NB4 (cell line): ENCODE measurements around the gene GLRX3.

Source experiments
- DNase-seq: peaks from one replicate; pipeline ENCODE4 v3.0.0; 2010; ENCODE audit warnings: low read depth
- H3K4me3 ChIP-seq: one replicate; pipeline ENCODE4 v1.5.1; 2011; ENCODE audit warnings: mild to moderate bottlenecking, low read depth, low read length, moderate library complexity
- CTCF ChIP-seq: IDR thresholded peaks from one replicate; pipeline ENCODE4 v1.5.1; 2012; ENCODE audit warnings: low read depth, low read length
- MAX ChIP-seq: IDR thresholded peaks from 2 replicates; pipeline ENCODE4 v1.6.1; 2011; ENCODE audit warnings: low read depth, low read length
- MYC ChIP-seq: IDR thresholded peaks from 2 replicates; pipeline ENCODE4 v1.6.1; 2011; ENCODE audit warnings: low read depth, low read length
- POLR2A ChIP-seq: IDR thresholded peaks from 2 replicates; pipeline ENCODE4 v1.6.1; 2011; ENCODE audit warnings: mild to moderate bottlenecking; ENCODE audit not compliant: insufficient read length; ENCODE audit errors: extremely low read depth

Gene GLRX3

GRCh38 chr10:130203626-130204025 lies 67.4 kb downstream of the GLRX3 start:
- TF ChIP-seq MYC (no peak), MAX (no peak), POLR2A (no peak), CTCF (no peak)
- no peak overlapping the region for H3K4me3 ChIP-seq
- DNase-seq, result no peak

GRCh38 chr10:130206216-130206737 lies 70.1 kb downstream of the GLRX3 start:
- TF ChIP-seq MYC, result no peak
- no peak for TF ChIP-seq POLR2A
- TF ChIP-seq MAX, result no peak
- no peak for TF ChIP-seq CTCF
- no peak overlapping the region for H3K4me3 ChIP-seq
- DNase-seq, result no peak

- no peak overlapping the region for H3K4me3 ChIP-seq
- no peak for TF ChIP-seq POLR2A
- no peak for TF ChIP-seq MYC
- TF ChIP-seq CTCF, result no peak
- no peak for TF ChIP-seq MAX
- DNase-seq, result no peak
Measured at GRCh38 chr10:130207205-130207604, 71.0 kb downstream of the GLRX3 start.

- no peak overlapping the region for H3K4me3 ChIP-seq
- no peak for DNase-seq
Measured at GRCh38 chr10:130208807-130209206, 72.6 kb downstream of the GLRX3 start.

GRCh38 chr10:130212746-130213145 lies 76.6 kb downstream of the GLRX3 start:
- no peak for DNase-seq
- no peak overlapping the region for H3K4me3 ChIP-seq
- TF ChIP-seq POLR2A (no peak), CTCF (no peak), MAX (no peak), MYC (no peak)

More at GRCh38 chr10:130208807-130209206, 72.6 kb downstream of the GLRX3 start:
- TF ChIP-seq POLR2A (no peak), MYC (no peak), CTCF (no peak), MAX (no peak)
